COLO668 (cell line): Measurements from ENCODE around the gene NME7.
"Not testable (repeated sequence)": the region's sequence is repeated elsewhere in the genome, so short reads cannot be mapped to it uniquely, and the experiment has no call there.

ENCODE experiments used
- DNase-seq: peaks from one replicate; lab custom pipeline; 2025; ENCODE audit not compliant: unreplicated experiment; lab: John Stamatoyannopoulos, UW

The NME7 gene

GRCh38 chr1:169236143-169236542 lies 131.5 kb downstream of the NME7 start:
- DNase-seq, result no peak

- DNase-seq, result no peak
Observed at GRCh38 chr1:169235568-169235967, 132.0 kb downstream of the NME7 start.

- DNase-seq, result no peak
Observed at GRCh38 chr1:169234780-169235179, 132.8 kb downstream of the NME7 start.

- no peak for DNase-seq
Observed at GRCh38 chr1:169217636-169218035, 150.0 kb downstream of the NME7 start.

DNA sequence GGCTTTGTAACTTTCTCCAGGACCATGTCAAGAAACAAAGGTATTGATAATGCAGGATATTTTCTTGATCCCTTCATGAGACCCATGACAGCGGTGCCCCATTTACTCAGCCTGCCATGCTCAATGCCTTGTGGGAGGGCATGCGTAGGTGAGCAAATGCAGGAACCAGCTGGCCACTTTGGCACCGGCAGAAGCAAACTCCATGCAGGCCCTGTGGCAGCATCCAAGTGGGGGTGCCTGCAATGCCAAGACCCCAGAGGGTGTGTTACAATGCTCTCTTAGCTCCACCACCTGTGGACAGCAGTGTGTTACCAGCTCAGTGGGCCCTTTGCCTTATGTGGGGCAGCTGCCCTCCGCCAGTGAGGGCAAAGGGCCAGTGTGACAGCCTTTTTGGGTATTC lies 153.0 kb downstream of the NME7 start:
- DNase-seq, result no peak

DNA sequence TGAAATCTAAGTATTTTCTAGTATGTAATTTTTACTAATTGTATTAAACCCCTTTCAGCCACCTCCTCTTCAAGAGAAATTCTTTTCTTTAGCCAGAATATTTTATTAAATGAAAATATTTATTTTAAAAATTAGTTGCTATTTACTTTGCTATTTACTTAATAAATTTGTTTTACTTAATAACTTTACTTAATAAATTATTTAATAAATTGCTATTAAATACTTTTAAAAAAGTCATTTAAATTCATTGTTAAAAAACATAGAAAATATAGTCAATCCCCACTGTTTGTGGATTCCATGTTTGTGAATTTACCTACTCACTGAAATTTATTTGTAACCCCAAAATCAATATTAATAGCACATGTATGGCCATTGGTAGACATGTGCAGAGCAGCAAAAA lies 155.5 kb downstream of the NME7 start:
- DNase-seq, result no peak

DNA sequence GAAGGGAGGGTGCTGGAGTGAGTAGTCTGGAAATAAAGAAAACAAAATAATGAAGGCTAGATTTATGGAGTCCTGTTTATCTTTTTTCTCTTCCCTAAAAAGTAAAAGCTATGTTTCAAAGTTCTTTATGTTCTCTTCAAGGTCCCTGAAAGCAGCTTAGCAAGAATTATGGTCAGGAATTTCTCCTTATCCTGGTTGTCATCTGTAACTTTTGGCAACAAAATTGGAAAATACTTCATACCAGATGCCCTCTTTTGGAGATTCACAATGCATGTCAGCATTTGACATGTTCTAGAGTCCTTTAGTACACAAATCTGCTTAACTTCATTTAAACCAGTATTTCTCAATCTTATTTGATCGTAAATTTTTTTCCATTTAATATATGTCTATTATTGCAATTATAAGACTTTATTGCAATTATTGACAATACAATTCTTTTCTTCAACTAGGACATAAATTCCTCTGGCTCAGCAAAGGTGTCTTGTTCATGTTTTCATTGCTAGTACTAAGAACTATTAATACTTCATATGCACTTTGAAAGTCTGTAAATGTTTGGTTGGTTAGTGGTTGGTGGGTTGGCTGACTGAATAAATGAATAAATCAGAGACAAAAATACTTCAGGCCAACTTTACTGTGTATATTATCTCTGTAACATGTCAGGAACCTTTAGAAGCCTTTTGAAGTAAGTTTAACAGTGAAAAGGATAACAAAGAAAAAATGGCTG lies 159.6 kb downstream of the NME7 start:
- no peak for DNase-seq

GRCh38 chr1:169204157-169204556 lies 163.4 kb downstream of the NME7 start:
- no peak for DNase-seq

- DNase-seq, result no peak
Observed at GRCh38 chr1:169202791-169203665, 164.6 kb downstream of the NME7 start.

- DNase-seq, result no peak
Observed at GRCh38 chr1:169201084-169201619, 166.4 kb downstream of the NME7 start.

GRCh38 chr1:169200319-169200718 lies 167.3 kb downstream of the NME7 start:
- DNase-seq, result no peak

GRCh38 chr1:169196581-169196980 lies 171.0 kb downstream of the NME7 start:
- DNase-seq, result no peak

- no peak for DNase-seq
Observed at GRCh38 chr1:169196161-169196560, 171.4 kb downstream of the NME7 start.

- DNase-seq, result no peak
Observed at GRCh38 chr1:169193191-169193850, 174.3 kb downstream of the NME7 start.

DNA sequence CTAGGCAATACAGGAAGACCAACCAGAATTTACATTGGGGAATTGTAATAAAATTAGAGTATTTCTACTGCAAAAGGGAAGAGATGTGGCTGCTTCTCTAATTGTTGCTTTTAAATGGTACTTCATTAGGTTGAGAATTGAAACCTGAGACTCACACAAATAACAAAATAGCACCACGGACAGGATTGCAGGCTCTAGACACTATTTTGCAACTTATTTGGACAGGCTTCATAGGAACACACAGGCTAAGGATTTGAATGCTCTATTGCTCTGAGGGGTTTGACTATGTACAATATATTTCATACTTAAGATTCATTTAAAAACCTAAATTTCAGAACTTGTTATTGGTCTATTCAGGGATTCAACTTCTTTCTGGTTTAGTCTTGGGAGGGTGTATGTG lies 181.5 kb downstream of the NME7 start:
- no peak for DNase-seq

DNA sequence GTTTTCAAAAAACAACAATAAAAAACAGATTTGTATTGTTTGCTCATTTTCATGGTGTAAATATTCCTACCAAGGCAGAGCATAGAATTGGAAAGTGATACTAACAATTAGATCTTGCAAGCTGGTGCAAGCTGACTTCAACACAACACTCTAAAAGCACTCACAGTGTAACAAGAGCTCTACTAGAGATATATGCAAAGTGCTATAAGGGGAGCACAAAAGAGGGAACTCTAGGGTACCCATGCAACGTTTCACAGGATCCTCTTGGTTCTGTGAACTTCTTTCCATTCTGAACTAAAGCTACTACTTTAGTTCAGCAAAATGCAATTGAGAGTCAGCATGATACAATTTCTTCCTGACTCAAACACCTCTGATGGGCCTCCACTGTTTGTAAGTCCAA lies 182.8 kb downstream of the NME7 start:
- no peak for DNase-seq

- no peak for DNase-seq
Observed at GRCh38 chr1:169180174-169180573, 187.4 kb downstream of the NME7 start.

DNA sequence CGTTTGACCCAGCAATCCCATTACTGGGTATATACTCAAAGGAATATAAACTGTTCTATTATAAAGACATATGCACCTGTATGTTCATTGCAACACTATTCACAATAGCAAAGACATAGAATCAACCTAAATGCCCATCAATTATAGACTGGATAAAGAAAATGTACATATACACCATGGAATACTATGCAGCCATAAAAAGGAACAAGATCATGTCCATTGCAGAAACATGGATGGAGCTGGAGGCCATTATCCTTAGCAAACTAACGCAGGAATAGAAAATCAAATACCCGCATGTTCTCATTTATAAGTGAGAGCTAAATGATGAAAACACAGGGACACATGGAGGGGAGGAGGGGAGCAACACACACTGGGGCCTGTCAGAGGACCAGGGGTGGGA lies 188.2 kb downstream of the NME7 start:
- DNase-seq, result not testable (repeated sequence)

- no peak for DNase-seq
Observed at GRCh38 chr1:169175461-169175860, 192.1 kb downstream of the NME7 start.

DNA sequence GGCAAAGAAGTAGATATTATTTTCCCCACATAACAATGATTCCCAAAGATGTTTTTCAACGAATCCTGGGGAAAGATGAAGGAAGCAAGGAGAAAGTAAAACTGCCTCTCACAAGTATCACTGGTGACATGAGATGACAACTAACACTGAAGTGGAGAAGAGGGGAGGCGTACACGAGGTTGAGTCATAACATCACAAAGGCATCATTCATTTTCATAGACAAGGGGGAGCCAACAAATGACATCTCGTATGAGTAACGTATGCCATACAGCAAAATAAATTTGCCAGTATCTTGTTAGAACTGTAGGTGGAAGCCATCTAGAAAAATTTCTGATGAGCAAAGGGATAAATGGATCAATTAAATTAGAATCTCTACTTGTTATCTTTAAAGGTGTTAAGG lies 204.5 kb downstream of the NME7 start:
- no peak for DNase-seq

- DNase-seq, result no peak
Observed at GRCh38 chr1:169161496-169162194, 206.0 kb downstream of the NME7 start.
